NK-92 (cell line): ENCODE results near the gene MBTD1.
"Not testable (repeated sequence)": the region's sequence is repeated elsewhere in the genome, so short reads cannot be mapped to it uniquely, and the experiment has no call there.

Source experiments
- DNase-seq: peaks from one replicate; lab custom pipeline; 2025; ENCODE audit not compliant: unreplicated experiment; lab: John Stamatoyannopoulos, UW

MBTD1 gene

DNA sequence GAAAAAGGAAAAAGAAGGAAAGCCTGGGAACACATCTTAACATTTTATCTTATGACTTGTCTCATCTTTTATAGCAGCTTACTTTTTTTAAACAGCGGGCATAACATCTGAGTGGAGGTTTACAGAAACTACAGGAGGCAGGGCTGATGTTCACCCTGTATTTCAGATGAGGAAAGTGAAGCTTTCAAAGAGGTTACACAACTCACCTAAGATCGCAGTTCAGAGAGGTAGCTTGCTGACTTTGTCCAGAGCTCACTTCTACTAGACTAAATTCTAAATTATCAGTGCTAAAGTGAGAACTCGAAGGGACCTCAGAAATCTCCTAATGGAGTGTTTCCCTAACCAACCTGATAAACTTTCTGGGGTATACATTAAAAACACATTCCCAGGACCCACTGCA, 3.7 kb downstream of the MBTD1 start:
- no peak for DNase-seq

DNA sequence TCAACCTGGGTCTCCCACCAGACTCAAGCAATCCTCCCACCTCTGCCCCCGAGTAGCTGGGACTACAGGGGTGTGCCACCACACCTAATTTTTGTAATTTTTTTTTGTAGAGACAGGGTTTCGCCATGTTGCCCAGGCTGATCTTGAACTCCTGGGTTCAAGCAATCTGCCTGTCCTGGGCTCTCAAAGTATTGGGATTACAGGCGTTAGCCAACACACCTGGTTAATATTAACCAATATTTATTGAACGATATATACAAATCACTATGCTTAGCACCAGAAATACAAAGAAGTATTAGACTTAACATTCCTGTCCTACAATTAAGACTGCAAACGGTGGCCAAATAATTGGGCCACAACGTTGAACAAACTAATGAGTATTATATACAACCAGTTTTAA, 4.2 kb downstream of the MBTD1 start:
- DNase-seq, result no peak

DNA sequence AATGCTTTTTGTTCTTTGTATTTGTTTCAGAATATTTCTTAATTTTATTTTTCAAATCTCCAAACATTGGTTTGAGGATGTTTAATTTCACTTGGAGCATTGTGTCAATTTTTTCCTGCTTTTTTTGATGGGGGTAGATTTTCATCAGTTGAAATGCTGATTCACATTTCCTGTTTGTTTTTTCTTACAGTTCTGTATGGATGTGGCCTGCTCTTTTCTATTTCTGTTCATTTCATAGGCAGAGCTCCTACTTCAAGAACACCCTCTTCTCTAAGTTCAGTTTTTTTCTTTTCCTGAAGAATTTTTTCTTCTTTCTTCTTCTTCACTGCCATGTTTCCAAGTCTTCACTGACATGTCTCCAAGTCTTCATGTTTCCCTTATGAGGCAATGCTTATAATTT, 8.8 kb downstream of the MBTD1 start:
- no peak for DNase-seq

DNA sequence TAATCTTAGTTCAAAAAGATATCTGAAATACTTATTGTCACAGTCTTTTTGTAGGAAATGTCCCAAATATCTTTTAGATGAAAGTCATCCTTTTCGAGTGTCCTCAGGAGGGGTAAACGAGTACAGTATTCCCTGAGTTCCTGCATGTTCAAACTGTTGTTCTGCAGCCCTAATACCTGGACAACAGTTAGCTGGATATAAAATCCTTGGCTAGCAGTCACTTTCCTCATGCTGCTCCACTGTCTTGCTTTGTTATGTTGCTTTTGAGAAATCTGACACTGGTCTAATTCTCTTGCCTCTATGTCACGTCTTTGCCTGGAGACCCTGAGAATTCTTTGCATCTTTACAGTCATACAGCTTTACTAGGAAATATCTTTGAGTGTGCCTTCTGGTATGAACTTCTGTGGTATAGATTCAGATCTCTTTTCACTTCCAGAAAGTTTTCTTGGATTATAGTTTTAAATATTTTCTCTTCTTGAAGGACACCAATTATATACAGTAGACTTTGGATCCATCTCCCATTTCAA, 9.5 kb downstream of the MBTD1 start:
- DNase-seq, result no peak

DNA sequence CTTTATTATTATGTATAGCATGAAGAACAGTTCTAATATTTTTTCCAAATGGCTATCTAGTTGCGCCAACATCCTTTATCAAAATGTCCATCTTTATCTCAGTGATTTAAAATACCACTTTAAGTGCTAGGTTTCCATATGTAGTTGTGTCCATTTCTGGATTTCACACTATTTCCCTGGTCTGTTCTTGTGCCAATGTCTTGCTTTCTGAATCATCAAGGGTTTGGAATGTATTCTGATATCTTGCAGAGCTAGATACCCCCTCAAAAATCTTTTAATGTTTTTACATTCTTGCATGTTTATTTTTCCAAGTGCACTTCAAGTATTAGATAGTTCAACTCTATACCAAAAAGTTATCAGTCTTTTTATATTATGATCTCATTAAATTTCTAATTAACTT, 14.3 kb downstream of the MBTD1 start:
- no peak for DNase-seq

DNA sequence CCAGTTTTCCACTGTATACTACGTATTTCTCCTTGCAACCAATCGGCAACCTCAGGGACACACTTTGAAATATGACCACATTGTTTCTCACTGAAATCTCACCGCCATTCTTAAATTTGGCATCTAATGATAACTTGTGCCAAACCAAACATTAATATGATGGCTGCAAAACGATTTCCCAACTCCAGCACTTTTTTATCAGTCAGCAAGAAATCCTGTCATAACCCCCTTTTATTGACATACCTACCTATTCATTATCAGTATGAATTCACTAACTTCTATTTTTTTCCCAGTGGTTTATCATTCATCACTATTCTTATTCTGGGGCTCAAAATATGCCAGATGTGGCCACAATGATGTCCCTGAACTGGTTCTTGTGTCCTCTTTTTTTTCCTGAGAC, 15.8 kb downstream of the MBTD1 start:
- no peak for DNase-seq

DNA sequence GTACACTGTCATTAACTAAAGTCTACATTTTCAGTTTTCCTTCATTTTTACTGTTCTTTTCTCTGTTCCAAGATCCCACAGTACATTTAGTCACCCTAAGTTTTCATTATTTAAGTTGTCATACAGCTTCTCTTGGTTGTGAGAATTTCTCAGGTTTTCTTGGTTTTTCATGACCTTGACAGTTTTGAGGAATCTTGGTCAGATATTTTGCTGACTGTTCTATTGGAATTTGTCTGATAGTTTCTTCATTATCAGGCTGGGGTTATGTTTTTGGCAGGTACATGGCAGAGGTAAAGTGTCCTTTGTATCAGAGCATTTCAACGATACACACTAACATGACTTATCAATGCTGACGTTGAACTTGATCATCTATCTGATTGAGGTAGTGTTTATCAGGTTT, 19.6 kb downstream of the MBTD1 start:
- no peak for DNase-seq

DNA sequence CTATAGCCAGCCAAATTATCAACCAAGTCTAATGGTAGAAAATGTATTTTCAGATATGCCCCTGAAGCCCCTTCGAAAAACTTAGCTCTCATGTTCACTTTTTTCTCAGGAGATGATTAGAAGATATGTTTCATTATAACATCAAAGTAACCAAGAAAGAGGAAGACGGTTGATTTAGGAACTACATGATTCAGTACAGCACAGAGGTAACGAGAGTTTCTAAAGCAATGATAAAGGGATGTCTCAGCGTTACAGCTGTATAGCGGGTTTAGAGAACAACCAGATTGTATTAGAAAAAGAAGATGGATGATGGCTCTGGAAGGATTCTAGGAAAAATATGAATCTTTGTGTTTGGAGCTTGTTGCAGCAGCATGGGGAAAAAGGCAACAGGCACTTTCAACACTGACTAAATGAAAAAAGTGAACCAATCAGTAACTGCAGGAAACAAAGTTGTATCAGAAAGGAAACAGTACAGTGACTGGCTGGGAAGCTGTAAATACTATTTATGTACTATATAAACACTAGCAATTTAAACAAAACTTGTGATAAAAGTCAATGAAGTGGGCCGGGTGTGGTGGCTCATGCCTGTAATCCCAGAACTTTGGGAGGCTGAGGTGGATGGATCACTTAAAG, 21.5 kb downstream of the MBTD1 start:
- no peak for DNase-seq

DNA sequence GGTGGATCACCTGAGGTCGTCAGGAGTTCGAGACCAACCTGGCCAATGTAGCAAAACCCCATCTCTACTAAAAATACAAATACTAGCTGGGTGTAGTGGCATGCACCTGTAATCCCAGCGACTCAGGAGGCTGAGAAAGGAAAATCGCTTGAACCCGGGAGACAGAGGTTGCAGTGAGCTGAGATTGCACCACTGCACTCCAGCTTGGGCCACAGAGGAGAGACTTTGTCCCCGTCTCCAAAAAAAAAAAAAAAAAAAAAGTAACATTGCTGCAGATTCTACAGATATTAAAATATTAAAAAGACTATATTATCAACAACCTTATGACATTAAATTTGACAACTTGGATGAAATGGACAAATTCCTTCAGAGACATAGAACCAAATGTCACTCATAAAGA, 25.7 kb downstream of the MBTD1 start:
- no peak for DNase-seq

DNA sequence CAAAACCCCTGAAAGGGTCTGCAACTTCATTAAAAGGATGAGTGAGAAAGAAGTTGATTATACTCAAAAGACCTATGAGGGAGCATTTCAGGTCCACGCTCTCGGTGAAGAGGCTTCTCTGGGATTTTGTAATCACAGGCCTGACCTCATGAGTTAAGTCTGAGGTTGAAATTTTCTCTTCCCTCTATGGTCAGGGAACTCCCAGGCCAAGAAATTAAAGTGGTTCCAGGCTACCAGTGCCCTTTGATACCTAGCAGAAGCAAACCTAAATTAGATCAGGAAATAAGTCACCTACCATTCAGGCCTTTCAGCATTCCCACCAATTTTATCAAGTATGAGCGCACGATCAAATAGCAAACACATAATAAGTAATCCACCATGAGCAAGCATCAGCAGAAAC, 27.9 kb downstream of the MBTD1 start:
- no peak for DNase-seq

DNA sequence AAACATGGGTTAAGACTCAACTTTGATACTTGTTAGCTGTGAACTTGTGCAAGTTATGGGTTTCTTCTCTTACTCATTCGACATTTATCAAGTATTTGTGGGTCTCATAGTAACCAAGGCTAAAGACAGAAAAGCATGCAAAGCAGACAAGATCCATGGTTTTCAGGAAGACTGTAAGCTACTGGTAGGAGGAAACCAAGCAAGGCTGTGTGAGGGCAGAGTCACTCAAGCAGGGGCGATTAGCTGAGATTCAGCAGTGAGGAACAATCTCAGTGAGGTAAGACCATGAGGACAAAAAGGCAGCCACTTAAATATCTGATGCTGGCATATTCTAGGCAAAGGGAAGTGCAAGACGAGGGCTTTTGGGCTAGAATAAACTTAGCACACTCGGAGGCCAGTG, 29.5 kb downstream of the MBTD1 start:
- no peak for DNase-seq

DNA sequence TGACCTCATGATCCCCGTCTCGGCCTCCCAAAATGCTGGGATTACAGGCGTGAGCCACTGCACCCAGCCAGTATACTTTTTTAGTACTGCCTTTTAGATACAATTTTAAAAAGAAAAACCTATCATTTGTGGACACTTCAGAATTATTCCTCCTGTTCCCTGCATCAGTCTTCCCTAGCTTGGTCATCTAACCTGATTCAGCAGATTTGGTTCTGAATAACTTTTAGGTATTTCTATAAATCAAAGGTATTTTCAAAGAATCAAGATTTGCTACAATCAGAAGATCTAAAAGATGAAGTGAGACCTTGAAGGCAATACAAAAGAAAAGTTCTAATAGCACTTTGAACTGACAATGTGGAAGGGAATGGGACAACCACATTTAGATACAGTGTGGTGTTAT, 30.0 kb downstream of the MBTD1 start:
- DNase-seq, result no peak

DNA sequence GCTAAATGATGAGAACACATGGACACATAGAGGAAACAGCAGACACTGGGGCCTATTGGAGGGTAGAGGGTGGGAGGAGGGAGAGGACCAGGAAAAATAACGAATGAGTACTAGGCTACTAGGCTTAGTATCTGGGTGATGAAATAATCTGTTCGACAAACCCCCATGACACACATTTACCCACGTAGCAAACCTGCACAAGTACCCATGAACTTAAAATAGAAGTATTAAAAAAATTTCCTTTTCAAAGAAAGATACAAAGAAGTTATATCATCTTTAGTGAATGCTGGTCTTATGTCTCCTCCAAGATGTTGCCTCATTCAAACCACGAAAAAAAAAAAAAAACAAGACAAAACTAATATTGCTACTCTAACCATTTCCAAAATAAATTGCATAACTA, 31.7 kb downstream of the MBTD1 start:
- no peak for DNase-seq

DNA sequence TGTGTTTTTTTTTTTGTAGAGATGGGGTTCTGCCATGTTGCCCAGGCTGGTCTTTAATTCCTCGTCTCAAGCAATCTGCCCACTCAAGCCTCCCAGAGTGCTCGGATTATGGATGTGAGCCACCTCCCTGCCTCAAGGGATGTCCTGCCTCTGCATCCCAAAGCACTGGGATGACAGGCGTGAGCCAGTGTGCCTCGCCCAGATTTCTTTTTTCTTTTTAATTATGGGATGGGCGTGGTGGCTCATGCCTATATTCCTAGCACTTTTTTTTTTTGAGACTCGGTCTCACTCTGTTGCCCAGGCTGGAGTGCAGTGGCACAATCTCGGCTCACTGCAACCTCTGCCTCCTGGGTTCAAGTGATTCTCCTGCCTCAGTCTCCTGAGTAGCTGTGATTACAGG, 34.3 kb downstream of the MBTD1 start:
- DNase-seq, result not testable (repeated sequence)

DNA sequence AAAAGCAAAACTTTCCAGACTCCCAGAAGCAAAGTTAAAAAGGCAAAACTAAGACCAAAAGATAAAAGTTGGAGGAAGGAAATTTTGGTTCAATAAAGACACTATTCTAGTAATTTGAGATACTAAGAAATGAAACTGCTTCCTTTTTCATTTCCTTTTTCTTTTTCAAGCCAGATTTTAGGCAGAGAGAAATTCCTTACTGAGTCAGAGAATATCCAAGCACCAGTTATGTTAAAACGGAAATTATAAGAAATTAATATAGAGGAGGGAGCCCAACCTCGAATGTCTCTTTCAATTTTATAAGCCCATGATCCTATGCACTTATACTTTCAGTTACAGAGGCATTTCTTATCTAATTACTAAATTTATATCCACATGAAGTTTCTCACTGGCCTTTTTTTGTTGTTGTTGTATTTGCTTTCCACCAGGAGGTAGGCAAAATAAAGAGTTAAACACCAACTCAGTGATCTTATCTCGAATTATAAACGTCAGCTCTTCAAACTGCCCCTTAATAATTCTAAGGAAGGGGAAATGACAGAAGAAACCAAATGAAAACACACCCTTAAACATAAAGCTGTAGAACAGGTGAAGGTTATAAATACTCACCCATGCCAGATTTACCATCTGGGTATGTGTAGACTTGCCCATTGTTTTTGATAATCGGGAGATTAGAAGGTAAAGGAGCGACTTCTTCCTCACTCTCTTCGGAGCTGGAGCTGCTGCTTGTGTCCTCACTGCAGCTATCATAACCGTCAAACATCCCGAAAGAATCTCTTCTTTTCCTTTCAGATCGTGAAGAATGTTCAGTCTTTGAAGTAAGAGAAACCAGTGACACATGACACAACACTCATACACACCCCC, 35.2 kb downstream of the MBTD1 start:
- no peak for DNase-seq

DNA sequence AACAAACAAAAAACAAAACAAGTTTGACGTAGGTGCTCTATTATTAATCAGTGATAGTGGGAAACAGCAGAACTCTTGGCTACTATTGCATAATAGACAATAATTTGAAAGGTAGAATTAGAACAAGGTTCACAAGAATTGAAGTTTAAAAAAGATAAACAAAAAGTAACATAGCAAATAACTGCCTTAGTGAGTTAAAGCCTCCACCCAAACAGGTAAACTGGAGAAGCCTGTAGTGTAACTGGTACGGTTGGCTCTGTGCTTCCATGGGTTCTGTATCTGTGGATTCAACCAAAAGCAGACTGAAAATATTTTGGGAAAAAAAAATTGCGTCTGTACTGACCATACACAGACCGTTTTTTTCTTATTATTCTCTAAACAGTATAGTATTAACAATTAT, 38.5 kb downstream of the MBTD1 start:
- DNase-seq, result no peak

DNA sequence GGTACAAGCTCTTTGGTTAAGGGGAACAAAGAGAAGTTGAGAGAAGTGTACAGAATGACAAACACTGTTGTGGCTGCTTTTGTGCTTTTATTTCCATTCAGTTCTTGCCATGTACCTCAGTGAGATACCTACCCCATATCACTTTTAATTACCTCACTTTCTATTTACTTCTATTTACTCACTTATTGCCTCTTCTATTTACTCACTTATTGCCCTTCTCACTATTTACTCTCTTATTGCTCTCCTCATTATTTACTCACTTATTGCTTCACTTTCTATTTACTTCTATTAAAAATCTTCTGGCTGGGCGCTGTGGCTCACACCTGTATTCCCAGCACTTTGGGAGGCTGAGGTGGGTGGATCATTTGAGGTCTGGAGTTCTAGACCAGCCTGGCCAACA, 41.9 kb downstream of the MBTD1 start:
- DNase-seq, result no peak

DNA sequence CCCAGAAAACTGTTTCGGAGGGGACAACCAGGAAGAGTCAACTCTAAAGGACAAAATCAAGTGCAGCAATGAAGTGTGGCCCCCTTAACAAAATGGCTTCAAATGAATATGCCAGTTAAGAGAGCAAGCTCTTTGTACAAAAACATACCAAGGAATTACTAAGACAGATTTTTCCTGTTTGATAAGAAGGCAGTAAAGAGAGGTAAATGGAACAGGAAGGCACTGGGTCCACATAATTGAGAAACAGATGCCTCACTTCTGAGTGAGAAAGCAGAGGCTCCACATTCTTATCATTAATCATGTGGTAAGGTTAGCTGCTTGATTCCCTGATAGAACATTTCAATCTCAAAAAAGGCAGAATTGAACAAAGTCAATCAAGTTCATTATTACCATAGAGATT, 44.9 kb downstream of the MBTD1 start:
- no peak for DNase-seq

DNA sequence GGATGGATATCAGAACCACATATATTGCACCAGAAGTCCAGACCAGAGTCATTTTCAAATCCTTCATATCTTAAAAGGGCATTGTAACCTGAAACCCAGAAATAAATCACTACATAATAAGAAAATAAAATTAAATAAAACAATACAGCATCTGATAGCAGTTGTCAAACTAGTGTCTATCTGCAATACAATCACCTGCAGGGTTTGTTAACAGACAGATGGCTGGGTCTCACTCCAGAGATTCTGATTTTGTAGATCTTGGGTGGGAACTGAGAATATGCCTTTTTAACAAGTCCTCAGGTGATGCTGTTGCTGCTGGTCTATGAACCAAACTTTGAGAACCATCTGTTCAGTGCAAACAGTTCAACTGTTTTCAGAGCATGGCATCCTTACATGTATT, 56.0 kb downstream of the MBTD1 start:
- no peak for DNase-seq

DNA sequence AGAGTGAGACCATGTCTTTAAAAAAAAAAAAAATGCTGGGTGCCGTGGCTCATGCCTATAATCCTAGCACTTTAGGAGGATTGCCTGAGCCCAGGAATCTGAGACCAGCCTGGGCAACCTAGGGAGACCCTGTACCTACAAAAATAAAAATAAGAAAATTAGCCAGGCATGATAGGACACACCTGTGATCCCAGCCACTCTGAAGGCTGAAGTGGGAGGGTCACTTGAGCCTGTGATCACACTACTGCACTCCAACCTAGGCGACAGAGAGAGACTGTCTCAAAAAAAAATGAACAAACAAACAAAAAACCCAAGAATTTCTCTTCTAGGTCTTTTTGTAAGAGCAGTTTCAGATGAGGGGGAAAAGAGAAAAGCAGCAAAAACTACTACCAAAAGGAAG, 59.0 kb downstream of the MBTD1 start:
- no peak for DNase-seq

DNA sequence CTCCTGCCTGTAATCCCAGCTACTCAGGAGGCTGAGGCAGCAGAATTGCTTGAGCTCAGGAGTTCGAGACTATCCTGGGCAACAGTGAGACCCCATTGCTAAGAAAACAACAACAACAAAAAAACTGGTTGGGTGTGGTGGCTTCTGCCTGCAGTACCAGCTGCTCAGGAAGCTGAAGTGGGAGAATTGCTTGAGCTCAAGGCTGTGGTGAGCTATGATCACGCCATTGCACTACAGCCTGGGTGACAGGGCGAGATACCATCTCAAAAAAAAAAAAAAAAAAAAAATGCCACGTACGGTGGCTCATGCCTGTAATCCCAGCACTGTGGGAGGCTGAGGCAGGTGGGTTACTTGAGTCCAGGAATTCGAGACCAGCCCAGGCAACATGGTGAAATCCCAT, 59.6 kb downstream of the MBTD1 start:
- no peak for DNase-seq

DNA sequence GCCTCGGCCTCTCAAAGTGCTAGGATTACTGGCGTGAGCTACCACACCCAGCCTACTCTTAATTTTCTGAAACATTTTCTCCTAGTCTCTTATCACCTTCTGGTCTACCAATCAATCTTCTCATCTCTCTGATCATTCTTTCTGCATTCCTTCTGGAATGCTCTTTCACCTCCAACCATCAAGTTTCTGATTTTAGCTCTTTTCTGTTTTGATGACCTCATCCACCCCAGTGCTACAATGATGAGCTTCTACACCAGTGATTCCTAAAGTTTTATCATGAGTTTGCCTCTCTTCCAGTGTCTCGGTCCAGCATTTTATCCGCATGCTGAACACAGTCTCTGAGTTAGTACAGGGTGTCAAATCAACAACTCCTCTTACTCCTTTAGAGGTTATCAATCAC, 62.1 kb downstream of the MBTD1 start:
- DNase-seq, result no peak

DNA sequence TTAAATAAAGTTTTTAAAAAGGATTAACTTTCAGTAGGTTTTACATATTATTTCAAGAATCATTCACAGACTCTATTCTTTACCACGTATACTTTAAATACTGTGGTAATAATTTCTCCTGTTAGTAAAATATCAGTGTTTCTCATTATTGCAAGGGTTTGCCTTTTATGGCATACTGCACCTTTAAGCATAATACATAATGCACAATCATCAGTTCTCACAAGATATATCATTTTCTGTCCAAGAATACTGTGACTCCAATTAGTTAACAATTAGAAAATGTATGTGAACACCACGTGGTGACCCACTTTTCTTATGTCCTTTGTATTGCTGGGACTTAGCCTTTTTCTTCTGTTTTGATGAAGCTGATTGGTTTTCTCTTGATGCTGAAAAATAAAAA, 68.0 kb downstream of the MBTD1 start:
- no peak for DNase-seq
